Neural cell (in vitro differentiated cells): ENCODE measurements around the gene PHACTR3. TPM values are rescaled to one million over a fixed set of nuclear protein-coding genes. Genes with fewer than 3 reads are reported as not detected.

Experiments
- H2AFZ ChIP-seq: fragments of 200-600, 300-800 bp; sonication (generic), shearing (Covaris generic); 2 replicates; pipeline ENCODE4 v1.6.0; 2014; ENCODE audit warnings: low read depth, mild to moderate bottlenecking, antibody characterized with exemption, low read length, moderate library complexity
- H3F3A ChIP-seq: fragments of 200-600 bp; shearing (Covaris generic); 2 replicates; pipeline ENCODE4 v1.6.1; 2016; ENCODE audit warnings: mild to moderate bottlenecking, moderate library complexity, mixed read lengths, antibody characterized with exemption, low read length; ENCODE audit not compliant: insufficient read depth, poor library complexity, severe bottlenecking
- H3K27ac ChIP-seq: fragments of 200-600, 300-800 bp; sonication (generic), shearing (Covaris generic); 2 replicates; pipeline ENCODE4 v1.5.1; 2014; ENCODE audit warnings: mild to moderate bottlenecking, low read length, moderate library complexity
- H3K27me3 ChIP-seq: fragments of 300-800, 200-600 bp; sonication (generic), shearing (Covaris generic); 2 replicates; pipeline ENCODE4 v1.6.0; 2014; ENCODE audit warnings: mild to moderate bottlenecking, low read depth, low read length, moderate library complexity; ENCODE audit not compliant: insufficient read depth
- H3K36me3 ChIP-seq: fragments of 300-800, 200-600 bp; sonication (generic), shearing (Covaris generic); 2 replicates; pipeline ENCODE4 v1.5.1; 2014; ENCODE audit warnings: mild to moderate bottlenecking, antibody characterized with exemption, low read length, moderate library complexity; ENCODE audit not compliant: insufficient read depth
- H3K4me2 ChIP-seq: fragments of 300-800, 200-600 bp; sonication (generic), shearing (Covaris generic); 2 replicates; pipeline ENCODE4 v1.6.0; 2014; ENCODE audit warnings: mild to moderate bottlenecking, low read length
- H3K4me3 ChIP-seq: fragments of 300-800, 200-600 bp; sonication (generic), shearing (Covaris generic); 2 replicates; pipeline ENCODE4 v1.5.1; 2014; ENCODE audit warnings: mild to moderate bottlenecking, low read length, moderate library complexity
- H3K79me2 ChIP-seq: fragments of 200-600 bp; shearing (Covaris generic); replicated peaks from 2 replicates; pipeline ENCODE4 v1.6.0; 2014; ENCODE audit warnings: mild to moderate bottlenecking, low read length, moderate library complexity; ENCODE audit not compliant: insufficient read depth
- H3K9ac ChIP-seq: fragments of 300-800, 200-600 bp; sonication (generic), shearing (Covaris generic); 2 replicates; pipeline ENCODE4 v1.6.1; 2016; ENCODE audit warnings: mild to moderate bottlenecking, low read length, mixed read lengths
- H3K9me2 ChIP-seq: fragments of 200-600 bp; shearing (Covaris generic); 2 replicates; pipeline ENCODE4 v1.6.1; 2016; ENCODE audit warnings: mild to moderate bottlenecking, low read length, mixed read lengths; ENCODE audit not compliant: insufficient read depth
- H3K9me3 ChIP-seq: fragments of 200-600, 300-800 bp; sonication (generic), shearing (Covaris generic); 2 replicates; pipeline ENCODE4 v1.6.1; 2016; ENCODE audit warnings: mild to moderate bottlenecking, mixed run types, low read length, moderate library complexity, mixed read lengths
- H4K20me1 ChIP-seq: fragments of 200-600 bp; shearing (Covaris generic); 2 replicates; pipeline ENCODE4 v1.6.1; 2016; ENCODE audit warnings: mild to moderate bottlenecking, mixed run types; ENCODE audit not compliant: insufficient read depth
- CTCF ChIP-seq: fragments of 450-650 bp; IDR thresholded peaks from 2 replicates; pipeline ENCODE4 v1.5.1; 2014; ENCODE audit warnings: antibody characterized with exemption, mild to moderate bottlenecking, moderate library complexity; ENCODE audit not compliant: poor library complexity, severe bottlenecking
- EP300 ChIP-seq: fragments of 450-650 bp; conservative IDR thresholded peaks from 2 replicates; pipeline ENCODE4 v1.6.1; 2014; ENCODE audit warnings: antibody characterized with exemption, mild to moderate bottlenecking, moderate library complexity; ENCODE audit not compliant: poor library complexity, severe bottlenecking
- EZH2 ChIP-seq: fragments of 200-600, 300-800 bp; shearing (Covaris generic), sonication (generic); IDR thresholded peaks from 2 replicates; pipeline ENCODE4 v1.6.1; 2014; ENCODE audit warnings: antibody characterized with exemption, low read length, borderline replicate concordance, mild to moderate bottlenecking; ENCODE audit not compliant: insufficient read depth, poor library complexity, severe bottlenecking
- MXI1 ChIP-seq: fragments of 450-650 bp; conservative IDR thresholded peaks from 2 replicates; pipeline ENCODE4 v1.6.1; 2014; ENCODE audit warnings: antibody characterized with exemption, mild to moderate bottlenecking; ENCODE audit not compliant: poor library complexity, severe bottlenecking
- POLR2AphosphoS5 ChIP-seq: IDR thresholded peaks from 2 replicates; pipeline ENCODE4 v1.6.1; 2012
- RAD21 ChIP-seq: fragments of 450-650 bp; conservative IDR thresholded peaks from 2 replicates; pipeline ENCODE4 v1.6.1; 2014; ENCODE audit warnings: antibody characterized with exemption, mild to moderate bottlenecking, moderate library complexity
- REST ChIP-seq: IDR thresholded peaks from 2 replicates; pipeline ENCODE4 v1.6.1; 2012; ENCODE audit warnings: borderline replicate concordance
- SMC3 ChIP-seq: fragments of 450-650 bp; conservative IDR thresholded peaks from 2 replicates; pipeline ENCODE4 v1.6.1; 2014; ENCODE audit warnings: antibody characterized with exemption, mild to moderate bottlenecking, moderate library complexity; ENCODE audit not compliant: poor library complexity
- TAF1 ChIP-seq: IDR thresholded peaks from 2 replicates; pipeline ENCODE4 v1.6.1; 2012; ENCODE audit warnings: low read depth
- polyA plus RNA-seq: library from polyadenylated mRNA; depleted of rRNA; stranded (reverse); fragments of >200 nt; gene quantifications from 2 replicates; pipeline ENCODE4 v1.2.3, GENCODE V29; 2014

PHACTR3 gene
- polyA plus RNA-seq, 1 donor from 2014 or later = 1.3 TPM

GRCh38 chr20:59634435-59635005 lies 30.2 kb downstream of the PHACTR3 start:
- no peak for TF ChIP-seq POLR2AphosphoS5
- H3K4me3 ChIP-seq = no peak overlapping the region
- no peaks in the 10 kb centered on the region for H3K9me3 ChIP-seq
- H3K27me3 ChIP-seq = no peaks in the 10 kb centered on the region
- no peaks in the 10 kb centered on the region for H3K36me3 ChIP-seq
- no peaks in the 10 kb centered on the region for H3F3A ChIP-seq
- H3K79me2 ChIP-seq = no peaks in the 10 kb centered on the region
- H4K20me1 ChIP-seq = no peaks in the 10 kb centered on the region
- H3K9me2 ChIP-seq = no peaks in the 10 kb centered on the region
- H2AFZ ChIP-seq = no peak overlapping the region
- H3K9ac ChIP-seq = no peak overlapping the region
- no peak overlapping the region for H3K4me2 ChIP-seq
- no peak overlapping the region for H3K27ac ChIP-seq

GRCh38 chr20:59636766-59637370 lies 32.5 kb downstream of the PHACTR3 start:
- H3K27me3 ChIP-seq = no peaks in the 10 kb centered on the region
- H3K79me2 ChIP-seq = no peaks in the 10 kb centered on the region
- H2AFZ ChIP-seq = no peak overlapping the region
- no peaks in the 10 kb centered on the region for H3K9me2 ChIP-seq
- no peak overlapping the region for H3K4me2 ChIP-seq
- no peaks in the 10 kb centered on the region for H3F3A ChIP-seq
- H4K20me1 ChIP-seq = no peaks in the 10 kb centered on the region
- H3K27ac ChIP-seq = no peak overlapping the region
- no peak for TF ChIP-seq CTCF
- no peak overlapping the region for H3K4me3 ChIP-seq
- H3K9ac ChIP-seq = no peak overlapping the region
- no peaks in the 10 kb centered on the region for H3K36me3 ChIP-seq
- no peaks in the 10 kb centered on the region for H3K9me3 ChIP-seq

GRCh38 chr20:59640267-59640666 lies 35.9 kb downstream of the PHACTR3 start:
- Histone ChIP-seq H2AFZ (no peak overlapping the region), H3K79me2 (no peaks in the 10 kb centered on the region), H3K27ac (no peak overlapping the region), H3F3A (no peaks in the 10 kb centered on the region), H3K9me2 (no peaks in the 10 kb centered on the region), H3K4me2 (no peak overlapping the region), H3K4me3 (no peak overlapping the region), H3K9ac (no peak overlapping the region), H3K27me3 (no peaks in the 10 kb centered on the region), H3K36me3 (no peaks in the 10 kb centered on the region), H4K20me1 (no peaks in the 10 kb centered on the region), H3K9me3 (no peaks in the 10 kb centered on the region)
- TF ChIP-seq SMC3 (no peak), EZH2 (no peak), EP300 (no peak), REST (no peak), CTCF (no peak), TAF1 (no peak), POLR2AphosphoS5 (no peak), MXI1 (no peak), RAD21 (no peak)
